ENCODE results near the gene HDAC11.
A peak's percentile ranks its signal among the peaks of the same experiment; 100 is the strongest.
"Not testable (repeated sequence)": the region's sequence is repeated elsewhere in the genome, so short reads cannot be mapped to it uniquely, and the experiment has no call there.

HDAC11 gene

DNA sequence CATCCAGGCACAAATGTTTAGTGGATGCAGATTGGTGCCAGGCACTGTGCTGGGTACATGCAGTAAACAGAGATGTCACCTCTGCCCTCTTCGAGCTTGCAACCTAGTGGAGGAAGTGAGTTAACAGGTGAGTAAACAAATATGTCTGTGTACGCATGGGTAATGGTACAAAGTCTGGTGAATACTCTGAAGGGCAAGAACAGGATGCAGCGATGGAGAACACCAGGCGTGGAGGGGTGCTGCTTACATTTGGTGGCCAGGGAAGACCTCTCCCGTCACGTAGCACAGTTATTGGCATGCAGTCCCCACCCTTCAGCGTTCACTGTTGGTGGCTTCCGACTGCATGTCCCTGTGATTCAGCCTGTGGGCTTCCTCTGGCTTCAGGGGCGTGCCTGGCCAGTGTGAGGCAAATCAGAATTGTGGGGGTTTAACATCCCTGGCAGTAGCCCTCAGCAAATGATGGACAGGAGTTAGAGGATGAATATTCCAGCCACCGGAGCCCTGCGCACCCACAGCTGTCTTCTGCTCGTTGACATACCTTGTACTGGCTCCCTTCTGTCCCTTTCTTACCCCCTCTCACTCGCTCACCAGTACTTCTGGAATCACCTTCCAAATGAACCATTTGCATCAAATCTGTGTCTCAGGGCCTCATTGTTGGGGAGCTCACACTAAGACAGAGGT lies 9.1 kb upstream of the HDAC11 start:
- DNase-seq (ENCODE audit: low spot score), result no peak

DNA sequence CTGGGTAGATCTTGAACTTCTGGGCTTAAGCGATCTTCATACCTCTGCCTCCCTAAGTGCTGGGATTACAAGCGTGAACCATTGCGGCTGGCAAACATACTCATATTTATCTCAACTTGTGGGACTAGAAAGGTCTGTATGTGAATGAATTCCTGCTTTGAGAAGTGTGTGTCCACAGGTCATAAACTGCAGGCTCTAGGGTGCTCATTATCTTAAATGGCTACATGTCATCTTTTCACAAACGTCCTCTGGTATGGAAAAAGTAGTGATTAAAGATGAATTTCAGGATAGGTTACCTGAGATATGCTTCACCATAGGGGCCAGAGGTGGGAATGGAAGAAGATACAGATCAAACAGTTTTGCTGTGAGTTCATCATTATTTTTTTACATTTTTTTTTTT lies 7.8 kb upstream of the HDAC11 start:
- DNase-seq (ENCODE audit: low spot score), result no peak

DNA sequence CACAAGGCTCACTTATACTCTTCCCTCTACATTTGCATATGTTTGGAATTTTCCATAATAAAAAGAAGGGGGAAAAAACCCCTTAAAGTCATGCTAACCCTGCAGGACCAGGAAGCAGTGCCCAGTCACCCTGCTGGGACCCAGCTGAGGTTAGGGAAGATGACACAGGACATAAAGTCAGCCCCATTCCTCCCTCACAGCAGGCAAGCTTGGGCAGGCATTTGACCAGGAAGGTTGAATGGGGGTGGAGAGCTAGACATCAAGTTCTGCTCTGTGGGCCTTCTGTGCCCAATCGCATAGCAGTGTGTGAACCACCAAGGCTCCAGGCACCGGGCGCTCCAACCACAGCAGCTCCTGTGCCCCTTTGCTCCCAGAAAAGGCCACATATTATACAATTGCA lies 7.1 kb upstream of the HDAC11 start:
- no peak for DNase-seq (ENCODE audit: low spot score)

DNA sequence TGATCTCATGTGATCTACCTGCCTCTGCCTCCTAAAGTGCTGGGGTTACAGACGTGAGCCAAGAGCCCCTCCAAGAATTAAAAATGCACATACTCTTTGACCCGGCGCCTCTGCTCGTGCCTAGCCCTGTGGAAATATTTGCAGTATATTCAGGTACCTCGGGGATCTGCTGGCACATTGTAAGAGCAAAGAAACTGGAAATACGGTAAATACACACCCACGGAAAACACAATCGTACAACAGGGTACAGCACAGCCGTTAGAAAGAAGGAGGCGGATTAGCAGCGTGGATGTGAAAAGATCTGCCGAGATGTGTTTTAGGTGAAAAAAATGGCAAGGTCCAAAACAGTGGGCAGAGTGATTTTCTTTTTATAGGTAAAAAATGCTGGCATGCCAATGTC lies 6.1 kb upstream of the HDAC11 start:
- no peak for DNase-seq (ENCODE audit: low spot score)

DNA sequence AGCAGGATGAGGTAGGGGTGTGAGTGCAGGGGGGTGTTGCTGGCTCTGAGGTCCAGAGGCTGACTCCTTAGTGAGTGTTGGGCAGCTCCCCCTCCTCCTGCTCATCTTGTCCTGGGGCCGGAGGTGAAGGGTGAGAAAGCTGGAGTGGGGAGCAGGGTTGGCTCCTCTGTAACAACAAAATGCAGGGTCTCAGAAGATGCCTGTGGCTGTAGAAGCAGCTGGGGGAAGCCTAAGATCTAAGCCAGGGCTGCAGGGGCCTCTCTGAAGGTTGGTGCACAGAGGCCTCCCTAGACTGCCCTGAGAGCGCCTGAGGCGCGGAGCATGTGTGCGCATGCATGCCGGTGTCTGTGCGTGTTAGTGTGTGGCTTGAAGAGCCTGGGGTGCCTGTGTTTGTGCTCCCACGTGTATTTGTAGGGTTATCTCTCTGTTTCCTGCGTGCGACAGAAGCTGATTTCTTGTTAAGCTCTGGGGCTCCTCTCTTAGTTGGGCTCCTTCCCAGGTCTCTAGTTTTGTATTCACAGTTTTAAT lies 5.3 kb upstream of the HDAC11 start:
- no peak for DNase-seq (ENCODE audit: low spot score)

DNA sequence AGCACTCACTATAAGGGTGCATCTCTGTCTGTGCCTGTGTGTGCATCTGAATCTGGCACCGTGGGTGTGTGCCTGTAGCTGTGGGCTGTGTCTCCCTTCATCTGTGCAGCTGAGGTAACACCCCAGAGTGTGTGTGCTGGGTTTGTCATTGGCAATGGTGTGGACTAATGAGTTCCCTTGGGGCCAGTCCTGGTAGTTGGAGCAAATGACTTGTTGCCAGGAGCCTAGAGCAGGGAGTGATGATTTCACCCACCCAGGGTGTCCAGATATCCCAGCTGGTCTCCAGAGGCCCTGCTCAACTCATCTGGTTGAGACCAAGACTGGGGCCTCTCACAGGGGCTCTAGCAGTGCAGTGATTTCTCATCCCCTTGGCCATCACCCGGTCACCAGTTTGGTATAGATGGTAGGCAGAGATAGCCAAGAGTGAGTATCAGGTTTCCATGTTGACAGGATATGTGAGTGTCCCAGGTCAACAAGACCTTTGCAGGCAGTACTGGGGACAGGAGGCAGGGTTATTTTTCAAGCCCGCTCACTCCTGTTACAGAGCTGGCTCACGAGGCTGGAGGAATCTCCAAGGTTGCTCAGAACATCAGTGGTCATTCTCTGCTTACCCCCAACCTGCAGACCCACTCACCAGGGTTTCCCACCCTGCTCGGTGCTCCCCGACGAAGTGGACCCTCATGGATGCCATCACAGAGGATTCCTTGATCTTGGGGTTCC lies 4.1 kb upstream of the HDAC11 start:
- no peak for DNase-seq (ENCODE audit: low spot score)

DNA sequence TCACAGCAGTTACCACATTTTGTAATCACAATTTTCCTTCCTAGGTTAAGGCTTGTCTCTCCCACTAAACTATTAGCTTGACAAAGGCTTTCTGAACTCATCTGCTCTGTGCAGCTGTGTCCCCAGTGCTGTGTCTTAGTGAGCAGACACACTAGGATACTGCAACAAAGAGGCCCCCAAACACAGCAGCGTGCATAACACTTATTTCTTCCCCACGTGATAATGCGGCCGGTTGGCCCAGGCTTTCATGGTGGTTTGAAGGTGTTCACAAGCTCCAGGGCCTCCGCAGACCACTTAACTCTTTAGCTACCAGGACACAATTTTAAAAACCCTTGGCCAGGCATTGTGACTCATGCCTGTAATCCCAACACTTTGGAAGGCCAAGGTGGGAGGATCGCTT lies 2.2 kb upstream of the HDAC11 start:
- DNase-seq (ENCODE audit: low spot score), result no peak

DNA sequence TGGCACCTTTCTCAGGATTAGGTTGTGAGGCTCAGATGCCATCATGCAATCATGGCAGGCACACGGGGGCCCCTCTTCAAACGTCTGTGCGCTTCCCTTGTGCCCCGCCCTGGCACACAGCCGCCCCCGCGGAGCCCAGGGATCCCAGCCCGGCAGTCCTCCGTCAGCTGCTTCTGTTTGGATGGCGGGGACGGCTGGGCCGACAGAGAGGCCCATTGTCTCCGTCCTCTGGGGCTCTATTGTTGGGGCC lies 849 bp upstream of the HDAC11 start:
- DNase-seq (ENCODE audit: low spot score), result peak; percentile 55

DNA sequence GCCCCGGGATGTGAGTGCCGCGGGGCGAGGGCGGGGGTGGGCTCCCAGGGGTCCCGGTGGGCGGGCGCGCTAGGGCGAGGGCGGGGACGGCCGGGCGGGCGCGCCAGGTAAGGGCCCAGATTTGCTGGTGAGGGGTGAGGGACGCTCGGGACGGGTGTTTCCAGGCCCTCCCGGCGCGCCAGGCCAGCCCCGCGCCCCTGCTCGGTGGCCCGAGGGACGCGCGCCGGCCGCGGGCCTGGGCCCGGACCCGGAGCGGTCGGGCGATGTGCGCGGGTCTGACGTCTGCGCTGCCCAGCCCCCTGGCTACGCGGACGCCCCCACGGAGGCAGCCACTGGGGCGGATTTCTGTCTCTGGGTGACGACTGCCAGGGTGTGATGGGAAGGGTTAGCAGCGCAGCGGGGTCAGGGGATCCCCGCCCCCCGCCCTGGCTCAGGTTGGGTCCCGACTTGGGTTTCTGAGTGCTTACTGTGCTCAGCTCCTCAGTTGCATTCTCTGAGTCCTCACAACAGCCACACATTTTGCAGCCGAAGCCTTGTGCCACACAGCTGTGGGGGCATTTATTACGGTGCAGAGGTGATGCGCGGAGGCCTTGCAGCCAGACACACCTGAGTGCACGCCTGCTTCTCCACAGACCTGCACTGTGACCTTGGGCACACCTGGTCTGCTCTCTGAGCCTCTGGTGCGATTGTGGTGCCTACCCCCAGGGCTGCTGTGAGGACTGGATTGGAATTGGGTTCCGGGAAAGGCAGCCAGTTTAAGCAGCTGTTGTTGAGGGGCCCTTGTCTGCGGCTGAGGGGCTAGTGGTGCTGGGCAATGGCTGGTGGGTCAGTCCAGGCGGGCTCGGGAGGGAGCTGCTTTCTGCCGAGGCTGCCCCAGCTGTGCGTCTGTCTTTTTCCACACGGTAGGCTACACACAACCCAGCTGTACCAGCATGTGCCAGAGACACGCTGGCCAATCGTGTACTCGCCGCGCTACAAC lies 523 bp downstream of the HDAC11 start:
- DNase-seq (ENCODE audit: low spot score), result peak; percentile 65

DNA sequence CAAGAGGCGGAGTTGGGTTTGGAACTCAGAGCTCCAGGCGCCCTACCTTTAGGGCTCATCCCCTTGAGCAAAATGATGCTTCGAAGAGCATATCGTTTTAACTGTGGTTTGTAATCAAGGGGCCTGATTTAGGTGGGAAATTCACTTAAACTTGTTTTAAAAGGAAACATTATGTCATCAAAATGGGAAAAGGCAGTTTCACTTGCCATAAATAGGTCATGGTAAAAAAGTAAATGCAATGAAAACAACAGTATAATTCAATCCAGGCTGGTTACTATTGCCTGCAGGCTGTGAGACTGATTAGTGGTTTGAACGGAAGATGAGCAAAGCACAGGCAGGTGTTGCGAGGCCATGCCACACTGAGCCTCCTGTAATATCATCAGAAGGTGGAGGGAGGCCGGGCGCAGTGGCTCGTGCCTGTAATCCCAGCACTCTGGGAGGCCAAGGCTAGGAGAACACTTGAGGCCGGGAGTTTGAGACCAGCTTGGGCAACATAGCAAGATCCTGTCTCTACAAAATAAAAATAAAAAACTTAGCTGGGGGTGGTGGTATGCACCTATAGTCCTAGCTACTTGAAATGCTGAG lies 2.1 kb downstream of the HDAC11 start:
- DNase-seq (ENCODE audit: low spot score), result no peak

DNA sequence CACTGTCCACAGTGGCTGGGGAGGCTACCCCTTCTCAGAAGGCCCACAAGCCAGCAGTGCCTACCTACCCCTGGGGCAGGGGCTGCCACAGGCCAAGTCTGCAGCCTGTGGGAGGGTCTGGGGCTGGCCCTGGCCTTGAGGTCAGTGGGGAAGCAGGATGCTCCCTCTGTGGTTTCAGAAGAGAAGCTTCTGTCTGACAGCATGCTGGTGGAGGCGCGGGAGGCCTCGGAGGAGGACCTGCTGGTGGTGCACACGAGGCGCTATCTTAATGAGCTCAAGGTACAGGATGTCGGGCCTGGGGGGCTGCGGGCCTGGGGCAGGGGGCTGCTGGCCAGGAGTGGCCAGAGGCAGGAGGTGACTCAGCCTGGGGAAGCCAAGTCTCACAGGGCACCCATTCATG lies 3.2 kb downstream of the HDAC11 start:
- DNase-seq (ENCODE audit: low spot score), result no peak

DNA sequence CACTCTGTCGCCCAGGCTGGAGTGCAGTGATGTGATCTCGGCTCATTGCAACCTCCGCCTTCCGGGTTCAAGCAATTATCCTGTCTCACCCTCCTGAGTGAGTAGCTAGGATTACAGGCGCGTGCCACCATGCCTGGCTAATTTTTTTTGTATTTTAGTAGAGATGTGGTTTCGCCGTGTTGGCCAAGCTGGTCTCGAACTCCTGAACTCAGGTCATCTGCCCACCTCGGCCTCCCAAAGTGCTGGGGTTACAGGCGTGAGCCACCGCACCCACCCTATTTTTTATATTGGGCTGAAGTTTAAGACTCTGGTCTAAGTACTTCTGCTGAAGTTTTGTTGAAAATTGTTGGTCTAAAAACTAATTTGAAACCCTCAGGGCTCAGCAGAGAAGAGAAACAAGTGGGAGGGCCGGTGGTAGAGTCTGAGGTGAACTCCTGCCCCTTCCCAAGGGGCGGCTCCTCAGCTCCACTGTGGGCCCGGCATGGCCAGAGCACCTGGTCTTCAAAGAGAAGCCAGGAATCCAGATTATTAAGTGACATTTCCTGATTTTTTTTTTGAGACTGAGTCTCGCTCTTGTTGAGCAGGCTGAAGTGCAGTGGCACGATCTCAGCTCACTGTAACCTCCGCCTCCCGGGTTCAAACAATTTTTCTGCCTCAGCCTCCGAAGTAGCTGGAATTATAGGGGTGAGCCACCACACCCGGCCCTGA lies 4.0 kb downstream of the HDAC11 start:
- no peak for DNase-seq (ENCODE audit: low spot score)

DNA sequence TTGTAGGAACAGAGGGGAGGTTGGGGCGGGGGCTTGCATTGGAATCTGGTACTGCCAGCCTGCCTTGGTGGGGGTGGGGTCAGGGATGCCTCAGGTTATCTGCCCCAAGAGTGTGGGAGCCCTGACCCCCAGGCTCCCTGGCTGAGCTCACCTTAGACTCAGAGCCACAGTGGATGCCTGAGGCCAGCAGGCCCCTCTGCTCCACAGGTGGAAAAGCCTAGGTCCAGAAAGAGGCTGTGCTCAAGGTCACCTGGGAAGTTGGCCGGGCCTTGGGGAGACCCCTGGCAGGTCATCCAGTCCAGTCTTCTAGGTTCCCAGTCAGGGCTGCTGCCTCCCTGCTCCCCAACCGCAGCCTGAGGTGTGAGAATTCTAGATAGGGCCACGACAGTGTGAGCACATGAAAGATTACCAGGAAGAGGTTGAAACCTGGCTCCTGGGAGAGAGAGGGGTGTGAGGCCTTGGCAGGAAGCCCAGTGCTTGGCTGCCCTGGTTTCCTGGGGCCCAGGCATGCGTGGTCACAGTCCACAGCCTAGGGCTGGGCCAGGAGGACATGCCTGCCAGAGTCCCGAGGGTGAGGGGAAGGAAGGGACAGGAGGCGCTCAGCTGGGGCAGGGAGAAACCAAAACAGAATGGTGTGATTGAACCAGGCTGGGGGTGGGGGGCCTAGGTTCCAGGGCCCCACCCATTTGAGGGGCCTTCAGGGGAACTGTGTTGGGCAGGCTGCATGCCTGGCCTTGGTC lies 4.9 kb downstream of the HDAC11 start:
- no peak for DNase-seq (ENCODE audit: low spot score)

DNA sequence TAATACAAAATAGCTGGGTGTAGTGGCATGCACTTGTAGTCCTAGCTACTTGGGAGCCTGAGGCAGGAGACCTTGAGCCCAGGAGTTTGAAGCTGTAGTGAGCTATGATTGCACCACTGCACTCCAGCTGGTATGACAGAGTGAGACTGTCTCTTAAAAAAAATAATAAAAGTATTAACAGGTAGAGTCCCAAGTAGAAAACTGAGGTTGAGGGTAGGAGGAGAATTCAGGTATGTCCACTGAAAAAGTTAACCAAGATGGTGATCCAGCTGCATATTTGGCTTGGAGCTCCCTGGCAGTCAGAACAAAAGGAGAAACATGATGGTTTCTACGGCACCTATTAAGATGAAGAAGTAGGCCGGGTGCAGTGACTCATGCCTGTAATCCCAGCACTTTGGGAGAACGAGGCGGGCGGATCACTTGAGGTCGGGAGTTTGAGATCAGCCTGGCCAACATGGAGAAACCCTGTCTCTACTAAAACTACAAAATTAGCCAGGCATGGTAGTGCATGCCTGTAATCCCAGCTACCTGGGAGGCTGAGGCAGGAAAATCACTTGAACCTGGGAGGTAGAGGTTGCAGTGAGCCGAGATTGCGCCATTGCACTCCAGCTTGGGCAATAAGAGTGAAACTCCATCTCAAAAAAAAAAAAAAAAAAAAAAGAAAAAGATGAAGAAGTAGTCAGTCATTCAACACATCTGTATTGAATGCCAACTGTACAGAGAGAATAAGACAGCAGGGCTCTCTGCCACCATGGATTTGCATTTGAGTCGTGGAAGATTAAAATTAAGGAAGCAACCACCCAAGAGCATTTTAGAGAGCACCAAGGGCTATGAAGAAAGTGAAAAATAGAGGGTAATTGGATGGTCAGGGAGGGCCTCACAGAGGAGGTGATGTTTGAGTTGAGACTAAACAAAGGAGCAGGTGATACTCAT lies 5.8 kb downstream of the HDAC11 start:
- not testable (repeated sequence) for DNase-seq (ENCODE audit: low spot score)

DNA sequence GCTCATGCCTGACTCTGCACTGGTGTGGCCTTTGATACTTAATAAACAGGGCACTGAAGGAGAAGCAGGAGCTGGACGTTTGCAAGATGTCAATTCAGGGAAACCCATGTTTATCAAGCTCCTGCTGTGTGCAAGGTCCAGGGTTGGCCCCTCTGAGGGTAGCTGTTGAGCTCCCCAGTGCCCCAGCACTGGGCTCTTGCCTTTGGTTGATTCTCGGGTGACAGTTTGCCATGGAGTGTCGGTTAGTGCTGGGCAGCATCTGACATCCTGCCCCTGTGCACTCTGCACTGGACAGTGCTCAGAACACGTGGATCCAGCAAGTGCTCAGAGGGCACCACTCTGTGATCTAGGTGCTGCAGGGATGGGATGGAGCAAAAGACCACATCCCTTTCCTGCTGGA lies 7.3 kb downstream of the HDAC11 start:
- DNase-seq (ENCODE audit: low spot score), result no peak

DNA sequence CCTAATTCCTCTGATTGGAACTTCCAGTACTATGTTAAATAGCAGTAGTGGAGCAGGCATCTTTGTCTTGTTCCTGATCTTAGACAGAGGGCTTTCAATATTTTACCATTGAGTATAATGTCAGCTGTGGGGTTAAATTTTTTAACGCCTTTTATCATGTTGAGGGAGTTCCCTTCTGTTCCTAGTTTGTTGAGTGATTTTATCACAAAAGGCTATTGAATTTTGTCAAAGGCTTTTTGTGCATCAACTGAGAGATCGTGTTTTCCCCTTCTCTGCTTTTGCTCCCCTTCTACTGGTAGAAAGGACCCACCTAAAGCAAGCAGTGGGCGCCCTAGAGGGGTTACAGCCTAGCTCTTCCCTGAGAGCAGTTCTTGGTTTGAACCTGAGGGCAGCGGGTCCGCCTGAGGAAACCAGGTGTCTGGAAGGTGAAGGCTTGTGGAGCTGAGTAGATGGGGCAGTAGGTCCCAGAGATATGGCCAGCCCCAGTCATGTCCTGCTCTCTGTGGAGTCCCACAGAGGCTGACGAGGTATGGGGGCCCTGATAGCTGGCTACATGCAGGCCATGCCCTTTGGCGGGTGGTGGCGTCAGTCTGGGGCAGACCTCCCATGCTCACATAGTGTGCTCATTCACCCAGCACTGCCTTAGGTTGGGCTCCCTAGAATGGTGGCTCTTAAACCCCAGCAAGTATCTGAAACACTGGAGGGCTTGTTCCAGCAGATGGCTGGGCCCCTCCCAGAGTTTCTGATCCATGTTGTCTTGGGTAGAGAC lies 11.3 kb downstream of the HDAC11 start:
- DNase-seq (ENCODE audit: low spot score), result no peak

DNA sequence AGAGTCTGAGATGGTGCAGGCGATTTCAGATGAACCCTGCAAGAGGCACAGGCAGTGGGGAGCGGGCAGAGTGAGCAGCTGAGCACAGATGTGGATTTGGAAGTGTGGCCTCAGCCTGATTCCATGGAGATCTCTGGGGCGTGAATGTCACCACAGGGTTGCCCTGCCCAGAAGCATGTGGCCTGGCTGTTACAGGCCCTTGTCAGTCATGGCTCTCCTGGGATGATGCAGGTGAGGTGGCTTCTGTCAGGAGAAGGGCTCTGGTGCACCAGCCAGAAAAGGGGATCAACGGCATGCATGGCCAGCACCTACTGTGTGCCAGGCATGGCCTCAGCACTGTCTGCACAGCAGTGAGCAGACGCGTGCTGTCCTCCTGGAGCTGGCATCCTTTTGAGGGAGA lies 11.9 kb downstream of the HDAC11 start:
- DNase-seq (ENCODE audit: low spot score), result no peak

DNA sequence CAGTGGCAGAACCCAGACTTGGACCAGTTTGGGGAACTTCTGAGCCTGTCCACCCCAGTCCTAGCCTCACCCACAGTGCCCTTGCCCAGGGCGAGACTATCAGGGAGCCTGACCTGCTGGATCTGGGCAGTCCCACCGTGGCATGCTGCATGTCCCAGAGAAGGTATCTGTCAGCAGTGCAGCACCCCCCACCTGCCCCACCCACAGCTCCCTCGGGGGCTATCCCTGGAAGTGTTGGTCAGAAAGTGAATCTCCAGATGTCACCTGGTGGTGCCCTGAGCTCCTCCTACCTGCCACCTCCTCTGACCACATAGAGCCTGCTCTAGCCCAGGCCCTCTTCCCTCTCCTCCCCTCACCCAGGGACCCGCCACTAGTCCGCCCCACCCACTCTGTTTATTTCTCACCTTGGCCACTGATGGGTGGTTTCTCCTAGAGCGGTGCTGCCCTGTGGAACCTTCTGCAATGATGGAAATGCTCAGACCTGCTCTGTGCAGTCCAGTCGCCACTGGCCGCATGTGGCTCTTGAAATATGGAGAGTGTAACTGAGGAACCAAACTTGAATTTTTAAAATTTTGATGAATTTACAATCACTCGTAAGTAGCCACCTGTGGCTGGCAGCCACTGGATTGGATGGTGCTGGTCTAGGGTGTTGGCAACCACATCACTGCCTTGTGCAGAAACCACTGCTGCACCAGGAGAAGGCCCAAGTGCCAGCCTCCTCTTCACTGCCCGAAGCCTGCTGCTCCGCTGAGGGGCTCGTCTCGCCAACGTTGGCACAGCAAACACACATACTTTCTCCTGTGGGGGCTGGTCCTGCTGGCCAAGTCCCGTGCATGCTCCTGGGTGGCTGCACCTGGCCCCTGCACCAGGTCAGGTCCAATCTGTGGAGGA lies 13.1 kb downstream of the HDAC11 start:
- DNase-seq (ENCODE audit: low spot score), result no peak
